Measurements from ENCODE around the gene TRAF3IP1.

The TRAF3IP1 gene

DNA sequence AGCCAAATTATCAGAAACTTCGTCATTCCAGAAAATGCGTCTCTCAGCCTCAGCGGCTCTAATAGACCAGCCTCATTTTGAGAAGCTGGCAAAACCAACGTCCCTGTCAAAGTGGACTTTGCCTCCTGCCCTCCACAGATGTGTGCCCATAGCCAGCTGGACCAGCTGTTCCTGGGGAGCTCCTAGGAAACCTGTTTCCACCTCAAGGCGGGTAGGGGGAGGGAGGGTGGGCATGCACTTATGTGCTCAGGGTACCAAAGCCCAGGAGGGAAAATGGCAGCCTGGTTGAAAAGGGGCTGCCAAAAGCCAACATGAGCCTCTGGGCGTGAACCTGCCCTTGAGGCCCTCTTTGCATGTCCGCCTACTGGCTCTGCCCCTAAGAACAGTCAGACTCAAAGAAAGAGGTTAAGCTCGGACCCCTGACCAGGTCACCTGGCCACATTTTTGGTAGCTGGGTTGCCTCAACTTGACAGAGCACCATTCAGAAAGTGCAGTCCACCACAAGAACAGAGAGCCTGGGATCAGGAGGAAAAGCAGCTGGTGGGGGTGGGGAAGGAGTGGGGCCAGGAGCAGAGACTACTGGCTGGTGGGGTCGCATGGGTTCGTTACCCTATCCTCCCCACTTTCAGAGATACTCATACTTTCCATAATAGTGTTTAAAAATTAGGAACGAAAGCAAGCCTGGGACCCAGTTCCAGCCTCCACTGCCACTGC lies 35.4 kb upstream of the TRAF3IP1 start:
- TF ChIP-seq, protein P1, sequence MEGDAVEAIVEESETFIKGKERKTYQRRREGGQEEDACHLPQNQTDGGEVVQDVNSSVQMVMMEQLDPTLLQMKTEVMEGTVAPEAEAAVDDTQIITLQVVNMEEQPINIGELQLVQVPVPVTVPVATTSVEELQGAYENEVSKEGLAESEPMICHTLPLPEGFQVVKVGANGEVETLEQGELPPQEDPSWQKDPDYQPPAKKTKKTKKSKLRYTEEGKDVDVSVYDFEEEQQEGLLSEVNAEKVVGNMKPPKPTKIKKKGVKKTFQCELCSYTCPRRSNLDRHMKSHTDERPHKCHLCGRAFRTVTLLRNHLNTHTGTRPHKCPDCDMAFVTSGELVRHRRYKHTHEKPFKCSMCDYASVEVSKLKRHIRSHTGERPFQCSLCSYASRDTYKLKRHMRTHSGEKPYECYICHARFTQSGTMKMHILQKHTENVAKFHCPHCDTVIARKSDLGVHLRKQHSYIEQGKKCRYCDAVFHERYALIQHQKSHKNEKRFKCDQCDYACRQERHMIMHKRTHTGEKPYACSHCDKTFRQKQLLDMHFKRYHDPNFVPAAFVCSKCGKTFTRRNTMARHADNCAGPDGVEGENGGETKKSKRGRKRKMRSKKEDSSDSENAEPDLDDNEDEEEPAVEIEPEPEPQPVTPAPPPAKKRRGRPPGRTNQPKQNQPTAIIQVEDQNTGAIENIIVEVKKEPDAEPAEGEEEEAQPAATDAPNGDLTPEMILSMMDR (IDR thresholded peaks at IDR 0.05; ENCODE audit: borderline replicate concordance, insufficient read depth, low read depth, low read length): no peak

DNA sequence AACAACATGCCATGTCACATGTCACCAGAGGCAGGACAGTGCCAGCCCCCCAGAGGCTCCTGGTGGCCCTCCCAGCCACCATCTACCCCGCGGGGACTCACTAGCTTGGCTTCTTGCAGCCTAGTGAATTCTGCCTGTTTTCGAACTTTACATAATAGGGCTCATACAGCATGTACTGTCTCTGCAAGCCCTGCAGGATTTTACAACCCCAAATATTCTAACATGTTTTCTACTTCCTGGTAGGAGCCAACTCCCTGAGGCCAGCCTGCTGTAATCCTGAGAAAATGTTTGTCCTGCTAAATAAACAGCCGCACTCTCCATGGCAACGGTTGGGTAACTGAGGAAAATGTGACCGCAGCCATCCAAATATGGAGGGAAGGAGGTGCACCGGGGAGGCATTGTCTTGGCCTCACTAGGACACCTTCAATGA lies 34.6 kb upstream of the TRAF3IP1 start:
- no peak overlapping the region for H3K4me3 ChIP-seq (ENCODE audit: low read depth, low read length)
- TF ChIP-seq, protein P1 (IDR thresholded peaks at IDR 0.05; ENCODE audit: borderline replicate concordance, insufficient read depth, low read depth, low read length): no peak

More for the DNA sequence above, 35.4 kb upstream of the TRAF3IP1 start:
- no peak overlapping the region for H3K4me3 ChIP-seq (ENCODE audit: low read depth, low read length)

DNA sequence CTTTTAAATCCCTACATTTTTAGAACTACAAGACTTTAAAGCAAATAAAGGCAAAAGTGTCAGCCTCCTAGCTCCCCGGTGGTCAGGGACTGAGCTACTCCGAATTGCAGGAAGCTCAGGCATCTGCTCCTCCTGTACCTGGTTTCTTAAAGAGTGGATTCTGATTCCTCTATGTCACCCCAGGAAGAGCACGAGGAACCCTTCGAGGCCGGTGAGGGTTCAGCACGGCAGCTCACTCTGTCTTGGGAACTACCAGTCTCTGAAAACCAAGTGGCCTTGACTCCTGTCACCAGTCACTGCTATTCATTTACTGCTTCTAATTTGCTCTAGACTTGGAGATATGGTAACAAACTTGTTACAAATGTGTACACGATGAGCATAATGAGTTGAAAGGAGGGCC lies 34.2 kb upstream of the TRAF3IP1 start:
- H3K4me3 ChIP-seq (ENCODE audit: low read depth, low read length): no peak overlapping the region
- TF ChIP-seq, protein P1 (IDR thresholded peaks at IDR 0.05; ENCODE audit: borderline replicate concordance, insufficient read depth, low read depth, low read length): no peak

DNA sequence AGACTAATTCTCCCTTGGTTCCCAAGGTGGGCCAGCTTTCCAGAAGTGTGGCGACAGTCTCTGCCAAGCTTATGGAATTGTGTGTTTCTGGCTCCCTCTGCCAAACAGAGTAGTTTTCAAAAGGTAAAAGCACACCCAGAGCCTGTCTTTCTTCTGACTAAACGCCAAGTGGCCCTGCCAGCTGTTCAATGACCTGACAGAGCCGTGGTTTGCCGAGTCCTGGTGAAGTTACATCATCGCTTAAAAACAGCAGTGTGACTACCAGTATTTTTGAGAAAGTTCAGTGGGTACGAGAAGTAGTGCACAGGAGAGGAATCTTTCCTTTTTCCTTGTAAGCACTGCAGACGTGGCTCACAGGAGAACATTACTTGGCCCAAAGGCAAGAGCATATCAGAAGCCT lies 33.8 kb upstream of the TRAF3IP1 start:
- TF ChIP-seq, protein P1 (IDR thresholded peaks at IDR 0.05; ENCODE audit: borderline replicate concordance, insufficient read depth, low read depth, low read length): no peak
- H3K4me3 ChIP-seq (ENCODE audit: low read depth, low read length): no peak overlapping the region

DNA sequence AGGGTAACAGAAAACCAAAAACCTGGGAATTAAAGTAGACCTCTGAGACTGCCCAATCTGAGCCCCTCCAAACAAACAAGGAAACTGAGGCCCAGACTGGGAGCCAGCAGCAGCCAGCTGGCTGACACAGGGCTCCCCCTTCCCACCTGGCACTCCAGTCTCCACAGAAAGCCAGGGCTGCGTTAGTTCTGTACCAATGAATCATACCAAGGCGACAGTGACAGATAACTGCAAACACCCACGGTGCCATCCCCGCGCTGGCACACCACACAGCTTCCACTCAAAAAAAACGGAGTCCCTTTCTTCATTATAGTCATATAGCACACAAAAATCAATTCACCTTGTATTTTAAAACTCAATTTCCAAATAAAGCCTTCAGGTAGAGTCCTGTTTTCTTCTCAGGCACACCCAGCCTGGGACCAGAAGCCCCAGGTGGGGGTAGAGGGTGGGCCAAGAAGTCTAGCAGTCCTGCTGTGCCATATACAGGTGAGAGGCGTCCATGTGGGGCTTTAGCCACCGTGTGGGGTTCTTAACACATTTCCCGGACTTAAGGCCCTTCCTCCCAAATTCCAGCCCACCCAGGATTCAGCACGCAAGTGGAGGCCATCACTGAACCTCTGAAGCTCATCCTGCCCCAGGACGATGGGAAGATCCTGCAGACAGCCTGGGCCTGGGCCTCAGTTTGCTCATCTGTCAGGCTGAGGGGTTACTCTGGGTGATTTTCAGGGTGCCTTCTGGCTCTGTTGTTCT lies 33.2 kb upstream of the TRAF3IP1 start:
- TF ChIP-seq, protein P1 (IDR thresholded peaks at IDR 0.05; ENCODE audit: borderline replicate concordance, insufficient read depth, low read depth, low read length): no peak
- H3K4me3 ChIP-seq (ENCODE audit: low read depth, low read length): peak overlapping the region; percentile 65

DNA sequence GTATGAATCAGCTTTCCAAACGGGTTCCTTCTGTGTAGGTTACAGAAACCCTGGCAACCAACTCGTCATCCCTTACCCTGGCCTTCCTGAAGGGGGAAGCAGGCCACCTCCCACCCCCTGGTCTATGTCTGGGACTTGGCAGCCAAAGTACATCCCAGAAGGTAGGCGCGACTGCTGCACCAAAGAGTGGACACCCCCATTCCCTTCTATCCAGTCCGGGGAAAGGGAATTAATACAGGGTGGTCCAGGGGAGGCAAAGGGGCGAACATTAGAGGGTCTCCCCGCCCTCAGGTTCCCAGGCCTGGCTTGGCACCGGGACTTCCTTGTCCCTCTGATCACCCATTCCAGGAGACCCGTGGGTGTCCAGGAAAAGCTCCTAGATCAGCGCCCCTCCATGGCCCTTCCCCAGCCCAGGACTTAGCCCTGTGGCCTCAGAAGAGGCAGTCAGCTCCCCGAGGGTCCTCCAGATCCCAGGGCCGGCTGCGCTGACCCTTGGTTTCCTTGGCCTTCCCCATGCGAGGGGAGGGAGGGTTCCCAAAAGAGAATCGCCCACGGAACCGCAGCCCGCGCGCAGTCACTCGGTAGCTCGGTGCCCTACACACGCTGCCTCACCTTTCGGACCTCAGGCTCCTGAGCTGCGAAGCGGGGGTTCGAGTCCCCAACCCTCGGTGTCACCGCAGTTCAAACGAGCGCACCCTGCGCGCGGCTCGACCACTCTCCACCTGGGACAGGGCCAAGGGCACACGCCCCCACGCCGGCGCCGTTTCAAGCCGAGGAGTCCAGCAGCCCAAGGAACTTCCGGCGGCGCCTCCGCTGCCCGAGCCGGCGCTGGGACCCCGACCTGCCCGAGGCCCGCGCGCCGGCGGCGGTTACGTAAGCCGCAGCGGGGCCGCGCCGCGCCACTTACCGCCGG lies 32.3 kb upstream of the TRAF3IP1 start, which contains the start of gene PER2:
TSS of gene PER2 (minus strand) at position 874 of the 913 bp plus-strand sequence. CDS start 10,674 bp downstream, outside the sequence.
- TF ChIP-seq, protein P1 (IDR thresholded peaks at IDR 0.05; ENCODE audit: borderline replicate concordance, insufficient read depth, low read depth, low read length): no peak; the same call in 1 of the 2 replicates
- peak within 1 kb of the TSS; percentile 65 for H3K4me3 ChIP-seq (ENCODE audit: low read depth, low read length)

Data from GM12875 (cell line).